ENCODE data around the gene BMPER. TPM values are rescaled to one million over a fixed set of nuclear protein-coding genes. Genes with fewer than 3 reads are reported as not detected.
A peak's percentile ranks its signal among the peaks of the same experiment; 100 is the strongest.

BMPER gene
- total RNA-seq, 8 experiments from 2014 or later: 0.25 to 39.1 (median 2.4) TPM

GRCh38 chr7:34031156-34031555 lies 125.8 kb downstream of the BMPER start:
- Histone ChIP-seq H3K4me3 (no peak overlapping the region), H3K4me1 (replicated peaks in 1 of 2) (peaks cover 0 to 7% of the 10 kb centered on the region in 2 donors), H3K27ac (no peak overlapping the region)
- in situ Hi-C loops (cut with MboI; ENCODE audit: low pct_unique_long_range_greater_than_20kb in 2 of 9, low sequenced_read_pairs in 9 of 9, unreplicated experiment in 9 of 9): no loop called here
- ATAC-seq (replicated peaks in 6 of 8): no peak
- WGBS, 10 experiments: 75 to 100% (median 91%) methylated on average over 1 to 2 of the region's 2 CpGs; no CpG with 5 or more reads in 3 of the 10 experiments

GRCh38 chr7:34034728-34035127 lies 129.4 kb downstream of the BMPER start:
- 100% methylated on average over 1 of the region's 1 CpG; no CpG with 5 or more reads in 8 of the 10 experiments for WGBS, 10 experiments
- H3K27ac ChIP-seq: no peak overlapping the region

GRCh38 chr7:34036051-34036920 lies 130.9 kb downstream of the BMPER start:
- in situ Hi-C loops (cut with MboI; ENCODE audit: low pct_unique_long_range_greater_than_20kb in 2 of 9, low sequenced_read_pairs in 9 of 9, unreplicated experiment in 9 of 9): no loop called here
- WGBS, 10 experiments: 32 to 87% (median 77%) methylated on average over 3 to 7 of the region's 8 CpGs; no CpG with 5 or more reads in 1 of the 10 experiments

More at GRCh38 chr7:34034728-34035127, 129.4 kb downstream of the BMPER start:
- Histone ChIP-seq H3K4me3 (no peak overlapping the region), H3K4me1 (replicated peaks in 1 of 2) (peaks cover 9 to 10% of the 10 kb centered on the region in 2 donors)
- no peak for ATAC-seq (replicated peaks in 6 of 8)
- in situ Hi-C loops (cut with MboI; ENCODE audit: low pct_unique_long_range_greater_than_20kb in 2 of 9, low sequenced_read_pairs in 9 of 9, unreplicated experiment in 9 of 9): no loop called here

GRCh38 chr7:34036972-34037792 lies 131.8 kb downstream of the BMPER start:
- in situ Hi-C loops (cut with MboI; ENCODE audit: low pct_unique_long_range_greater_than_20kb in 2 of 9, low sequenced_read_pairs in 9 of 9, unreplicated experiment in 9 of 9): no loop called here
- Histone ChIP-seq H3K4me1 (replicated peaks in 1 of 2) (peaks cover 9 to 10% of the 10 kb centered on the region in 2 donors), H3K4me3 (no peak overlapping the region), H3K27ac (no peak overlapping the region)
- ATAC-seq (replicated peaks in 6 of 8): no peak
- 86 to 100% (median 96%) methylated on average over 1 to 8 of the region's 10 CpGs; no CpG with 5 or more reads in 2 of the 10 experiments for WGBS, 10 experiments

More at GRCh38 chr7:34036051-34036920, 130.9 kb downstream of the BMPER start:
- Histone ChIP-seq H3K27ac (no peak overlapping the region), H3K4me3 (no peak overlapping the region), H3K4me1 (replicated peaks in 1 of 2) (peaks cover 9 to 10% of the 10 kb centered on the region in 2 donors)
- peak in 3 of 8 experiments; percentile 14 to 67 (median 35) for ATAC-seq (replicated peaks in 6 of 8)

DNA sequence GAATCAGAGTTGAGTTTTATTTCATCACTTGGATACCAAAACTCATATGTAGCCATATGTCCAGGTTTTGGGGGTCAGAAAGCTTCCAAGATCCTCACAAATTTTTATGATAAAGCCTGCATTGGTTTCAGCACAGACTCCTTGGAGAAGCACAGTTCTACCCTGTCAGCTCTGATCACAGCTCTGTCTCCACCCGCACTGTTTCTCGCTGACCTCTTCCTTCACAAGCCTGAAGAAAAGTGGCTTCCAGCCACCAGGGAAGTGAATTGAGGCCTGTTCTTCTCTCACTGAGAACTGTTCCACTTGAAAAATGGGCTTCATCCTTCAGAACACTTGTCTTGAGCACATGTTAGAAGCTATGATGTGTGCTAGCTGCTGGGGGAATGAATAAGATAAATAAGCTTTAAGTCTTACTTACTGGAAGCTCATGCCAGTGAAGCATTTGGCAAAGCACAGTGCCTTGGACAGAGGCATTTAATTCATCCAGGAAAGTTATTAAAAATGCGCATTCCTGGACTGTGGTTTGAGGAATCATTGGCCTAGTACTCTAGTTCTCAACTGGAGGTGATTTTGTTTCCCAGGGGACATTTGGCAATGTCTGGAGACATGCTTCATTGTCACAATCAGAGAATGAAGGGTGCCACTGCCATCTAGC lies 133.6 kb downstream of the BMPER start:
- Histone ChIP-seq H3K27ac (peak overlapping the region in 1 of 2 donors; percentile 24), H3K4me3 (no peak overlapping the region), H3K4me1 (replicated peaks in 1 of 2) (peaks cover 9 to 10% of the 10 kb centered on the region in 2 donors)
- ATAC-seq (replicated peaks in 6 of 8): peak in 5 of 8 experiments; percentile 28 to 92 (median 90)
- in situ Hi-C loops (cut with MboI; ENCODE audit: low pct_unique_long_range_greater_than_20kb in 2 of 9, low sequenced_read_pairs in 9 of 9, unreplicated experiment in 9 of 9): no loop called here
- 75 to 100% (median 100%) methylated on average over 1 to 3 of the region's 3 CpGs; no CpG with 5 or more reads in 5 of the 10 experiments for WGBS, 10 experiments

GRCh38 chr7:34041707-34042106 lies 136.4 kb downstream of the BMPER start:
- WGBS, 10 experiments: 51 to 100% (median 85%) methylated on average over 1 to 4 of the region's 4 CpGs
- ATAC-seq (replicated peaks in 6 of 8): no peak
- in situ Hi-C loops (cut with MboI; ENCODE audit: low pct_unique_long_range_greater_than_20kb in 2 of 9, low sequenced_read_pairs in 9 of 9, unreplicated experiment in 9 of 9): no loop called here
- Histone ChIP-seq H3K4me3 (no peak overlapping the region), H3K4me1 (replicated peaks in 1 of 2) (peaks cover 0 to 9% of the 10 kb centered on the region in 2 donors), H3K27ac (no peak overlapping the region)

GRCh38 chr7:34042406-34042805 lies 137.1 kb downstream of the BMPER start:
- peaks cover 0 to 9% of the 10 kb centered on the region in 2 donors for H3K4me1 ChIP-seq (replicated peaks in 1 of 2)
- no peak for ATAC-seq (replicated peaks in 6 of 8)
- H3K4me3 ChIP-seq: no peak overlapping the region
- 20 to 100% (median 86%) methylated on average over 1 to 2 of the region's 2 CpGs; no CpG with 5 or more reads in 4 of the 10 experiments for WGBS, 10 experiments
- in situ Hi-C loops (cut with MboI; ENCODE audit: low pct_unique_long_range_greater_than_20kb in 2 of 9, low sequenced_read_pairs in 9 of 9, unreplicated experiment in 9 of 9): no loop called here
- no peak overlapping the region for H3K27ac ChIP-seq

DNA sequence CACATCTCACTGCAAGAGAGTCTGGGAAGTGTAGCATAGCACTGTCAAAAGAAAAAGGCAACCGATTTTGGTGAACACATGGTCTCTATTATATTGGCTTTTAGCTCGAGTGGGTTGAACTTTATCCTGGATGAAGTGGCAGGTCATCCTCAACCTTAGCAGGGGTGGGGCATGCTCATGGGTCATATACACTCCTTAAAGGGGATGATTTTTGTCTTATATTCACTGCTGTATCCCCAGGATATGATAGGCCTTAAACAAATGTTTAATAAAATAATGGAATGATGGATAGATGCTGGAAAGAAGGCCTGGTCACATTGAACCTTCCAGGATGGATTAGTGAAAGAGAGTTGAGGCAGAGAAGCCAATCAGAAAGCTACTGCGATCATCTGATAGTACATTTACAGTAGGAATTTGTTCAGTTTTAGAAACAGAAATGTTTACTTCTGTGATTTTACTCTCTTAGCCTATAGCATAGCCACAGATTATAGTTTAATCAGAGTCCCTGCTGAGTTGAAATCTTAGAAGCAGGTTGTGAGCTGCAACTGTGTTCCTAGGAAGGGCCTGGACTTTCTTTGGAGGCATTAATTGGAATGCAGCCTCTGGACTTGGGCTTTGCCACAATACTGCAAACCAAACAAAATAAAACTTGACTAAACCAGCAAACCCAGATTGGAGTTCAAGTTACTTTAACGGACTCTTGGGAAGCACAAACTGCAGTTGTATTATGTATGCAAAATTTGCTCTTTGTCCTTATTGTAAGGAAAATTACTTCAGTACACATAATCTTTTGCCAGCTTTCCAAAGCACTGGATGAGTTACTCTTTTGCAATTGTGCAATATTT lies 138.3 kb downstream of the BMPER start:
- WGBS, 10 experiments: 0 to 100% (median 80%) methylated on average over 1 to 4 of the region's 4 CpGs
- no peak overlapping the region for H3K4me3 ChIP-seq
- peaks cover 0 to 6% of the 10 kb centered on the region in 2 donors for H3K4me1 ChIP-seq (replicated peaks in 1 of 2)
- peak in 1 of 8 experiments; percentile 24 for ATAC-seq (replicated peaks in 6 of 8)
- in situ Hi-C loops (cut with MboI; ENCODE audit: low pct_unique_long_range_greater_than_20kb in 2 of 9, low sequenced_read_pairs in 9 of 9, unreplicated experiment in 9 of 9): no loop called here
- no peak overlapping the region for H3K27ac ChIP-seq

GRCh38 chr7:34044306-34044643 lies 138.9 kb downstream of the BMPER start:
- Histone ChIP-seq H3K4me1 (replicated peaks in 1 of 2) (no peaks in the 10 kb centered on the region), H3K4me3 (no peak overlapping the region), H3K27ac (no peak overlapping the region)
- ATAC-seq (replicated peaks in 6 of 8): peak in 1 of 8 experiments; percentile 59
- WGBS, 10 experiments: 13 to 100% (median 57%) methylated on average over 1 to 2 of the region's 2 CpGs; no CpG with 5 or more reads in 2 of the 10 experiments
- in situ Hi-C loops (cut with MboI; ENCODE audit: low pct_unique_long_range_greater_than_20kb in 2 of 9, low sequenced_read_pairs in 9 of 9, unreplicated experiment in 9 of 9): no loop called here

DNA sequence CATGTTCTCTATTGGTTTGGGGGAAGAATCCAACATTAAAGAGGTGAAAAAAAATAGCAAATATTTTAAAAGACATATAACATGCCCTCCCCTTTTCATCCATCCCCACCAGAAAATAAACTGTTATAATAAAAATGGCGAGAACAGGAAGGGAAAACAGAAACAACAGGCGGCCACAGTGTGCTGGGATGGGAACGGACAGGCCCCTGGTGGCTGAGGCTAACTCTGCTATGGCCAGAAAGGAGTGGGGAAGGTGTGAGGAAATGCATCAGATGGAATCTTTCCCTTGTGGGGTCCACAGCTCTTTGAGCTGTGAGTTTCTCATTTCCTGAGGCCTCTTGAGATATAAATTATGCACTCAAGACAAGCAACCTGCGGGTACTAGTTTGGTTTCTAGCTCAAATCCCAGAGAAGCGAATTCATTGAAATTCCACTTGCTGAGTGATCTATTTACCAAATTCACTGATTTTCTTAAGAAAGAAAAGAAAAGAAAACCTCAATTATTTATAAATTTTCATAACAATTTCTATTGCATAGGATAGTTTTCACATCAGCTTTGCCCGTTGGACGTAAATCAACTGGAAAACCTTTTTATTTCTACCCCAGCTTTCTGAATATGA lies 139.5 kb downstream of the BMPER start:
- ATAC-seq (replicated peaks in 6 of 8): no peak
- Histone ChIP-seq H3K4me1 (replicated peaks in 1 of 2) (no peaks in the 10 kb centered on the region), H3K4me3 (no peak overlapping the region), H3K27ac (no peak overlapping the region)
- in situ Hi-C loops (cut with MboI; ENCODE audit: low pct_unique_long_range_greater_than_20kb in 2 of 9, low sequenced_read_pairs in 9 of 9, unreplicated experiment in 9 of 9): no loop called here
- WGBS, 10 experiments: 74 to 100% (median 94%) methylated on average over 1 to 7 of the region's 7 CpGs; no CpG with 5 or more reads in 1 of the 10 experiments

- WGBS, 10 experiments: 0 to 100% (median 67%) methylated on average over 1 of the region's 1 CpG; no CpG with 5 or more reads in 4 of the 10 experiments
- Histone ChIP-seq H3K4me3 (no peak overlapping the region), H3K4me1 (replicated peaks in 1 of 2) (no peaks in the 10 kb centered on the region), H3K27ac (no peak overlapping the region)
- in situ Hi-C loops (cut with MboI; ENCODE audit: low pct_unique_long_range_greater_than_20kb in 2 of 9, low sequenced_read_pairs in 9 of 9, unreplicated experiment in 9 of 9): no loop called here
- no peak for ATAC-seq (replicated peaks in 6 of 8)
These were observed 143.1 kb downstream of the BMPER start for GRCh38 chr7:34048445-34048844.

Measured in motor neuron (in vitro differentiated cells).